HG02798 (cell line): ENCODE results near the gene FRMD8.

Experiments used
- ATAC-seq: cut with Tn5 transposase; IDR thresholded peaks from one replicate; pipeline ENCODE4 v1.9.1; 2021; ENCODE audit warnings: mild to moderate bottlenecking; ENCODE audit not compliant: unreplicated experiment, poor library complexity

Gene FRMD8

GRCh38 chr11:65390996-65391395, 4.6 kb downstream of the FRMD8 start:
- ATAC-seq = no peak

DNA sequence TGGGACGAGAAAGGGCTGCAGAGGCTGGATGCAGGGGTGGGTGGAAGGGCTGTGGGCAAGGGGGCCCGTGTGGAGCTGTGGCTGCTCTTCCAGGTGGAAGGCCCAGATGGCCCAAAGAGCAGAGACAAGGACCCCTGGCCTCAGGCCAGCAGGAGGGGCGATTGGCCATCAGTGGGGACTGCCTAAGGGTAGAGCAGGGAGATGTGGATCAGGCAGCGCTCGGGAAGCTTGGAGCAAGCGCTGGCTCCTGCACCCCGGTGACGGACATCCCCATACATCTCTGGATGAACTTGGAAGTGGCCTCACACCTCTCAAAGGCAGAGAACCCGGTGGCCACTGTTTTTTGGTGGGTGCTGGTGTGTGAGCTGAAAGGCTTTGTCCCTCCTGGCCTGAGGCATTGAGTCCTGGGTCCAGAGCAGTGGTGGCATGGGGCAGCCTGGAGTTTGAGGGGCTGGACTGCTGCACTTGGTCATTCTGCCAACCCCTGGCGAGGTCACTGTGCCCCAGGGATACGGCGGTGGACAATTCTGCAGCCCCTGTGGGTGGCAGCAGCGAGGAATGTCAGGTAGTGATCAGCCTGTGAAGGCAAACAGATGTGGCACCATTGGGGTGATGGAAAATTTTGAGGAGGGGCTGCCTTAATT, 5.9 kb downstream of the FRMD8 start:
- no peak for ATAC-seq

DNA sequence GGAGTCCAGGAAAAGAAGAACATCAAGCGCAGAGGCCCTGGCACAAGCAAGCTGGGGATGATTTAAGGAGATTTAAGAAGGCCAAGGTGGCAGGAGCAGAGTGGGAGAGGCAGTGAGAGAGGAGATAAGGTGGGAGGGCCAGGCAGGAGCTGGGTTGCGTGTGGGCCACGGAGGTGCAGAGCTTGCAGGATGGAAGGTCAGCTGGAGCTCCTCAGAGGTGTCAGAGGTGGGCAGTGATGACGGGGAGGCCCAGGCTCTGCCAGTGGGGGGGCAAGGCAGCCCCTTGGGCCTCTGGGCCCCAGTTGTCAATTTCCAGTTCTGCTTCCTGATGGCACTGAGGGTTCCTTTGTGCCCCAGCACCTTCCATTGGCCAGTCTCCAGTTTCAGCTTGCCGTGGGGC, 6.5 kb downstream of the FRMD8 start:
- ATAC-seq = no peak

DNA sequence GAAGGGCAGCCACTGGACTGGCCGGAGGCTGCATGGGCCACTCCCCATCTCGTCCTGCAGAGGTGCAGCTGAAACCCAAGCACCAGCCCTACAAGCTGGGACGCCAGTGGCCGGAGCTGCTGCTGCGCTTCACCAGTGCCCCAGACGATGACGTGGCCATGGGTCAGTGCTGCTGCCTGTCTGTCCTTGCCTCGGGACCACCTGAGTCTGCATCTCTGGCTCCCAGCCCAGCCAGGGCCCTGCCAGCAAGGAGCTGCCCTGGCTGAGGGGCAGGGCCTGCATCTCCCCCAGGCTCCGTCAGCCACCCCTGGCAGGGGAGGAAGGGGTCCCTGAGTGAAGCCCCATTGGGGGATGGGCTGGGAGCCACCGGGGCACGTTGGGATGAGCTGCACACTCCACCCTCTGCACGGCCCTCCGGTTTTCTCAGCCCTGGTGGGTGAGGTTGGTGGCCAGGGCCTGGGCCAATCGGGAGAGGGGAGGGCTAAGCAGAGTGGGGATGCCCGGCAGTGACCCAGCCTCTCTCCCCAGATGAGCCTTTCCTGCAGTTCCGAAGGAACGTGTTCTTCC, 7.2 kb downstream of the FRMD8 start:
- no peak for ATAC-seq

GRCh38 chr11:65394125-65394536, 7.7 kb downstream of the FRMD8 start:
- ATAC-seq = no peak

DNA sequence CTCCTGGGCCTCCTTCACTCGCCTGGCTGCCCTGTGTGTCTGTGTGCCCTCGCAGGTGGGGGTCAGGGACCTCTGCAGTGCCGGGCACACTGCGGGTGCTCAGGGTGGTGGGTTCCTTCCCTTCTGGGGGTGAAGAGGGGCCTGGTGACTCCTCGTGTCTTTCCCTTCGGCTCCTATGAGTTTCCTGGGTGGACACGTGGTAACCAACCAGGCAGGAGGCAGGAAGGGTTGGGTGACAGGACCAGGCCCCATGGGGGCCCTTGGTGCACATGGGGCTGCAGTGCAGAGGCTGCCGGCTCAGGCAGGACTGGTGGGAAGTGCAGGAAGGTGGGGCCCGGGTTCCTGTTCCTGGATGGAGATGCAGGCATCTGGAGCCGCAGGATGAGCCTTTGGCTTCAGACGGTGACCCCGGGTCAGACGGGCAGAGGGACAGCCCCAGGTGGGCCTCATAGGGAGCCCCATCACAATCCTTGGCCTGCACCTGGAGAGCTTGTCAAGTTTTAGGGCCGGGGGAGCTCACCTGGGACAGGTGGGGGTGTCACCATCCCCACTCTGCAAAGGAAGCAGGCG, 9.6 kb downstream of the FRMD8 start:
- ATAC-seq = no peak

GRCh38 chr11:65396769-65397745, 10.6 kb downstream of the FRMD8 start:
- ATAC-seq = no peak

DNA sequence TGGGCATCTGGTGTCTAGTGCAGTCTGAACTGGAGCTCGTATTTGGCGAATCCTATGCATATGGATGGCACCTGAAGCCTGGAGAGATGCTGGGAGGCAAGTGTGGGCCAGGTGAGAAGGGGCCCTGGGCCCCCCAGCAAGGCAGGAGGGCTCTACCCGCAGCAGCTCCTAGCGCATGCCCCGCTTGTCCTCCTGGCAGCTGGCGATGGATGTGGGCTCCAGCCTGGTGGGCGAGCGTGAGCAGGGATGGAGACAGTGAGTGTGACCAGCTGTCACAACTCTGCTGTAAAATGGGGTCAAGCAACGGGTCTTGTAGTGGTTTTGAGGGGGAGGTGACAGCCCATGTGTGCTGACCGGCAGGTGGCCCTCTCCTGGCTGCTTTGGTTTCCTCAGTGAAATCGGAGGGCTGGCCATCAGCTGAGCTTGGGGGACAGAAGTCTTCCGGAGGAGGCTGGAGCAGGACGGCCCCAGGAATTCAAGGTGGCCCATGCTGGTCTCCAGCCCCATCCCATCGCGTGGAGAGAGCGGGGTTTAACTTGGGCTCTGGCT, 12.0 kb downstream of the FRMD8 start:
- no peak for ATAC-seq

- ATAC-seq = no peak
Observed at GRCh38 chr11:65399249-65399648, 12.8 kb downstream of the FRMD8 start.

DNA sequence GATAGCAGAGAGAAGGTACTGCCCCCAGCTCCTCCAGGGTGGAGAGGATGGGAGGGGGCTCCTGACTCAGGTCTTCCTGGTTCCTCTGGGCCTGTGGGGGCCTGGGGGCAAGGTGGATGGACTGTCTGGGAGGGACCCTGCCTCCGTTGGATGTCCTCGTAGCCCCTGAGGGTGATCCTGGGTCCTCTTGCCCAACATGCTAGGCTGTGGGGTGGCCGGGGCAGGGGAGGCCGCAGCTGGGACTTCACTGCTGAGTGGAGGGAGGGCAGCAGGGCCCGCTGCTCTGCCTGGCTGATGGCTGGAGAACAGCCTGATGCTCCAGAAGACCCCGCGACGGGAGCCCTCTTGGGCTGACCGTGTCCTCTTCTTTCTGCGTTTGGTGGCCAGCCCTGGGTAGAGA, 13.4 kb downstream of the FRMD8 start:
- ATAC-seq = no peak

- ATAC-seq = no peak
Observed at GRCh38 chr11:65400307-65401072, 14.1 kb downstream of the FRMD8 start.

DNA sequence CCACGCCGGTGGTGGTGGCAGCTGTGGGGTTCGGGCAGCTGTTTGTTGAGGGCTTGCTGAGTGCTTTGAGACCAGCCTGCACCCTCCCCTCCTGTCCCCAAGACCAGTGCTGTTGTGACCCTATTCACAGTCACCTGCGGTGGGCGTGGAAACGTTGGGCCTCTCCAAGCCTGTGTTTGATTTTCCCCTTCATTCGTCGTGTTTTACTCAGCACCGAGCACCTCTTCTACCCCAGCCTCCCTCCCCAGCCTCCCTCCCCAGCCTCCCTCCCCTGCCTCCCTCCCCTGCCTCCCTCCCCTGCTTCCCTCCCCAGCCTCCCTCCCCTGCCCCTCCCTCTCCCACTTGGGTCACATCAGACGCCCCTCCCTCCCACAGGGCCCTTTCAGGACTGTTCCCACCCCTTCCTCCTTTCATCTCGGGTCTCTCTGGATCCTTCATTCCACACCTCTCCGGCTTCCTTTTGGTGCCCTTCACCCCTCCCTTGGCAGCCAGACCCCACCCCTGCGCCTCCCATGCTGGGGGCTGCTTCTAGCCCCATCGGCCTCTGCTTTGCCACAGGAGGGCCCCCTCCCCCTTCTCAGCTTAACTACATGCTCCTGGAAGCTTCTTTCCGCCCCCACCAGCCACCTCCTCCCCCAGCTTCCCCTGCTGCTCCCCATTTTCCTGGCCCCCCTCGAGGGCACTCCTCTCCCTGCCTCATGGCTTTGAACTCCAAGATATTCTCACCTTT, 14.8 kb downstream of the FRMD8 start:
- ATAC-seq = no peak

- ATAC-seq = no peak
Observed at GRCh38 chr11:65401803-65402248, 15.4 kb downstream of the FRMD8 start.

GRCh38 chr11:65402790-65403189, 16.4 kb downstream of the FRMD8 start:
- no peak for ATAC-seq

DNA sequence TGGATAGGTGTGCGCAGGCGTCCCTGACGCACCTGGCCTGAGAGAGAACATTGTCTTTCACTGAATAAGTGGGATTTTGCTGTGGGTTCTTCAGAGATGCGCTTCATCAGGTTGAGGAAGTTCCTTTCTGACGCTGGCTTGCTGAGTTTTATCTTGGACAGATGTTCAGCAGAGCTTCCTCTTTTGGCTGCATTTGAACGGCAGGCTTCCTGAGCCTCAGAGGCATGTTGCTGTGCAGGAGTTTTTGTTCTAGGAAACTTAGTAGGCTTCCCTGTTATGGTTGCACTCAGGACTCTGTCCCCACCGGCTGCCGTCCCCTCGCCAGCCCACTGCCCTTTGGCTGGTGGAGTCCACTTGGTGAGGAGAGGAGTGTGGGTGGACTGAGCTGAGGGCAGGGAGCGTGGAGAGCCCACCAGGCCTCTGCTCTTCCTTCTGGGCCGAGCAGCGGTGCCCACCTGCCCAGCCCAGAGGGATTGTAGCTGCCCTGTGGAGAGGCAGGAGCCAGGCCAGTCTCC, 17.2 kb downstream of the FRMD8 start:
- no peak for ATAC-seq

- no peak for ATAC-seq
Observed at GRCh38 chr11:65404210-65404609, 17.8 kb downstream of the FRMD8 start.

- ATAC-seq = no peak
Observed at GRCh38 chr11:65404638-65405339, 18.4 kb downstream of the FRMD8 start.

DNA sequence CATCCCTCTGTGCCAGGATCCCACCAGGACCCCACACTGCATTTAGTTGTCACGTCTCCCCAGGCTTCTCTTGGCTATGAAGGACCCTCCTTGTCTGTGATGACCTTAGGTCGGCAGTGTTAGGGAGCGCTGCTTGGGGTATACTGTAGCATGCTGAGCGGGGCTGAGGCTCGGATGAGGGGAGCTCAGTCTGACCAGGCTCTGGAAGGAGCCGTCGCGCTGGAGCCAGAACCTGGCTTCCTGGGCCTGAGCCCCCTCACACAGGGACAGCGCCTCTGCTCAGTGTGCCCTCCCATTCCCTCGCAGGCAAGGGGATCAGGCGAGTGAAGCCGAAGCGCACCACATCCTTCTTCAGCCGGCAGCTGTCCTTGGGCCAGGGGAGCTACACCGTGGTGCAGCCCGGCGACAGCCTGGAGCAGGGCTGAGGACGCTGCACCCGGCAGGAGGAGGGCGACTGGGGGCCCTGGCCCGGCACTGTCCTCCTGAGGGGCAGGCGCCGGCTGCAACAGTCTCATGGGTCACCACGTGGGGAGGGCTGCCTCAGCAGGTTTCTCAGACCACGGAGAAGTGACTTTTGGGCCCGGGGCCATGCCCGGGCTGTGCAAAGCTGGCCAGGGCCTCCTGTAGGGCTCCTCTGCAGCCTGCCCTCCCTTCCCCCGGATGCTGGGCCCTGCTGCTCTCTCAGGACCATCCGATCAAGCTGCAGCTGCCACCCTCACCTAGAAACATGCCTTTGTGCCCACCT, 24.7 kb downstream of the FRMD8 start:
- ATAC-seq = no peak
